MG63 (cell line): ENCODE results near the gene SLC16A14. TPM values are rescaled to one million over a fixed set of nuclear protein-coding genes. Genes with fewer than 3 reads are reported as not detected.
"Not testable (repeated sequence)": the region's sequence is repeated elsewhere in the genome, so short reads cannot be mapped to it uniquely, and the experiment has no call there.

Source experiments
- DNase-seq: peaks from one replicate; pipeline ENCODE4 v3.0.0-alpha.2; 2020
- H3K27me3 ChIP-seq: fragments of 250-450 bp; sonication (Bioruptor Pico); 2 replicates; pipeline ENCODE4 v1.5.1; 2020; ENCODE audit warnings: mild to moderate bottlenecking, moderate library complexity
- H3K36me3 ChIP-seq: fragments of 250-450 bp; sonication (Bioruptor Pico); 2 replicates; pipeline ENCODE4 v1.5.1; 2020; ENCODE audit warnings: mild to moderate bottlenecking, moderate library complexity
- H3K4me3 ChIP-seq: fragments of 250-450 bp; sonication (Bioruptor Pico); 2 replicates; pipeline ENCODE4 v1.5.1; 2020; ENCODE audit warnings: mild to moderate bottlenecking, moderate library complexity
- H3K9me3 ChIP-seq: fragments of 250-450 bp; sonication (Bioruptor Pico); 2 replicates; pipeline ENCODE4 v1.5.1; 2020; ENCODE audit warnings: mild to moderate bottlenecking, moderate library complexity
- total RNA-seq: library from RNA; depleted of rRNA; stranded (reverse); fragments of >200 nt; shearing (Covaris generic); gene quantifications from 2 replicates; pipeline ENCODE4 v1.2.3, GENCODE V29; 2014; ENCODE audit warnings: low replicate concordance; rRNA removed

SLC16A14 gene, protein sequence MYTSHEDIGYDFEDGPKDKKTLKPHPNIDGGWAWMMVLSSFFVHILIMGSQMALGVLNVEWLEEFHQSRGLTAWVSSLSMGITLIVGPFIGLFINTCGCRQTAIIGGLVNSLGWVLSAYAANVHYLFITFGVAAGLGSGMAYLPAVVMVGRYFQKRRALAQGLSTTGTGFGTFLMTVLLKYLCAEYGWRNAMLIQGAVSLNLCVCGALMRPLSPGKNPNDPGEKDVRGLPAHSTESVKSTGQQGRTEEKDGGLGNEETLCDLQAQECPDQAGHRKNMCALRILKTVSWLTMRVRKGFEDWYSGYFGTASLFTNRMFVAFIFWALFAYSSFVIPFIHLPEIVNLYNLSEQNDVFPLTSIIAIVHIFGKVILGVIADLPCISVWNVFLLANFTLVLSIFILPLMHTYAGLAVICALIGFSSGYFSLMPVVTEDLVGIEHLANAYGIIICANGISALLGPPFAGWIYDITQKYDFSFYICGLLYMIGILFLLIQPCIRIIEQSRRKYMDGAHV
- total RNA-seq, result 1.6 and 2.1 TPM in 2 replicates

DNA sequence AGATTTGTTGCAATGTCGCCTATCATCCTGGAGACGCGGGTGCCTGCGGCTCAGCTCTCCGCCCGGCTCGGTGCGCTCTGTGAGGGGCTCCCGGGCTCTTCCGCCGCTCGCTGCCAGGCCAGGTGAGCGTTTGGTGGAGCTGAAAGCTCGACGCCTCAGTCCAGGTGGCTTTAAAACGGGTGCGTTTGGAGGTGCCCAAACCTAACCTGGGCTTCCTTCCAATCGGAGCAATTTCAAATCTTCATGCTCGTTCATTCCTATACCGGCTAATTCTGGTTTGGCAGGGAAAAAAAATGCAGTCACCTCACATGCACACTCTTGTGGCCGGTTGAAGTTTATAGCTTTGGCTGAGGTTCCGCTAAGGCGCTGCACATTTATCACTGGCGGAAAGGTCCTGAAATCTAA lies at the start of gene SLC16A14:
TSS of gene SLC16A14 (minus strand) at position 274 of the 405 bp plus-strand sequence. CDS start 9,572 bp downstream, outside the sequence.
- H3K27me3 ChIP-seq, result no peaks in the 10 kb centered on the region
- peak within 1 kb of the TSS; percentile 32 for H3K4me3 ChIP-seq
- H3K36me3 ChIP-seq, result no peaks in the 10 kb centered on the region
- 0 out of 2 replicates have a peak, but pooled peaks cover 2% of the 10 kb centered on the region for H3K9me3 ChIP-seq
- DNase-seq, result peak; percentile 17

DNA sequence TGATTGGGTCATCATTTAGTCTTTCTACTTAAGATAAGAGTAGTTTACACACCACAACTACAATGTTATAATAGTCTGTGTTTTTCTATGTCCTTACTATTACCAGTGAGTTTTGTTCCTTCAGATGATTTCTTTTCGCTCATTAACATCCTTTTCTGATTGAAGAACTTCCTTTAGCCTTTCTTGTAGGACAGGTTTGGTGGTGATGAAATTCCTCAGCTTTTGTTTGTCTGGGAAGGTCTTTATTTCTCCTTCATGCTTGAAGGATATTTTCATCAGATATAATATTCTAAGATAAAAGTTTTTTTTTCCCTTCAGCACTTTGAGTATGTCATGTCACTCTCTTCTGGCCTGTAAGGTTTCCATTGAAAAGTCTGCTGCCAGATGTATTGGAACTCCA lies 38.0 kb upstream of the SLC16A14 start:
- no peaks in the 10 kb centered on the region for H3K36me3 ChIP-seq
- DNase-seq, result no peak

DNA sequence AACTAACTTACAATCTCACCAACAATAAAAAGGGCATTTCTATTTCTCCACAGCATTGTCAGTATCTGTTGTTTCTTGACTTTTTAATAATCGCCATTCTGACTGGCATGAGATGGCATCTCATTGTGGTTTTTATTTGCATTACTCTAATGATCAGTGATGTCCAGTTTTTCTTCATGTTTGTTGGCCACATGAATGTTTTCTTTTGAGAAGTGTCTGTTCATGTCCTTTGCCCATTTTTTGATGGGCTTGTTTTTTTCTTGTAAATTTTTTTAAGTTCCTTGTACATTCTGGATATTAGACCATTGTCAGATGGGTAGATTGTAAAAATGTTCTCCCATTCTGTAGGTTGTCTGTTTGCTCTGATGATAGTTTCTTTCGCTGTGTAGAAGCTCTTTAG lies 33.2 kb upstream of the SLC16A14 start:
- not testable (repeated sequence) for H3K4me3 ChIP-seq

More for the DNA sequence above, 38.0 kb upstream of the SLC16A14 start:
- H3K4me3 ChIP-seq, result no peak overlapping the region
- H3K9me3 ChIP-seq, result peaks cover 37% of the 10 kb centered on the region
- H3K27me3 ChIP-seq, result no peaks in the 10 kb centered on the region

DNA sequence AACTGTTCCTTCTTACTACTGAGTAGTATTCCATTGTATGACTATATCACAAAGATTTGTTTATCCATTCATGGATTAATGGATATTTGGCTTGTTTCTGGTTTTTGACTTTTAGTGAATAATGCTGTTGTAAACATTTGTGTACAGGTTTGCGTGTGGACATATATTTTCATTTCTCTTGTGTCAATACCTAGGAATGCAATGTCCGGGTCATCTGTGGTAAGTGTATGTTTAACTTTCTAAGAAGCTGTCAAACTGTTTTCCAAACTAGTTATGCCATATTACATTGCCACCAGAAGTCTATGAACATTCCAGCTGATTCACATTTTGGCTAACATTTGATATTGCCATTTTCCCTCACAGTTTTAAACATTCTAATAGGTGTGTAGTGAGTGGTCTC lies 29.1 kb upstream of the SLC16A14 start:
- Histone ChIP-seq H3K4me3 (no peak overlapping the region), H3K36me3 (peaks cover 5% of the 10 kb centered on the region; the same call in 1 of the 2 replicates), H3K27me3 (no peaks in the 10 kb centered on the region), H3K9me3 (peaks cover 25% of the 10 kb centered on the region)
- peak; percentile 22 for DNase-seq

More for the DNA sequence above, 33.2 kb upstream of the SLC16A14 start:
- not testable (repeated sequence) for H3K27me3 ChIP-seq, H3K36me3 ChIP-seq, DNase-seq
- peaks cover 24% of the 10 kb centered on the region for H3K9me3 ChIP-seq

DNA sequence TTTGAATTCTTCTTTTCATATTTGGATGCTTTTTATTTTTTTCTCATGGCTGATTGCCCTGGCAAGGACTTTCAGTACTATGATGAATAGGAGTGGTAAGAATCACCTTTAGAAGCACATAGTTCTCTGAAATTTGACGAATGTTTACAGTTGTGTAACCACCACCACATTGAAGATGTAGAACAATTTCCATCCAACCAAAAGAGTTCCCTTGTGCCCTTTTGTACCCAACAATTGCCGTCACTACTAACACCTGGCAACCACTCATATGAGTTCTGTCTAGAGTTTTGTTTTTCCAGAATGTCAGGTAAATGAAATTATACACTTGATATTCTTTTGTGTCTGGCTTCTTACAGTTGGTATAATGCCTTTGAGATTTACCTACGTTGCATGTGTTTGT lies 28.7 kb upstream of the SLC16A14 start:
- no peak overlapping the region for H3K4me3 ChIP-seq
- peaks cover 25% of the 10 kb centered on the region for H3K9me3 ChIP-seq
- no peak for DNase-seq
- H3K27me3 ChIP-seq, result no peaks in the 10 kb centered on the region
- H3K36me3 ChIP-seq, result peaks cover 5% of the 10 kb centered on the region; the same call in 1 of the 2 replicates

DNA sequence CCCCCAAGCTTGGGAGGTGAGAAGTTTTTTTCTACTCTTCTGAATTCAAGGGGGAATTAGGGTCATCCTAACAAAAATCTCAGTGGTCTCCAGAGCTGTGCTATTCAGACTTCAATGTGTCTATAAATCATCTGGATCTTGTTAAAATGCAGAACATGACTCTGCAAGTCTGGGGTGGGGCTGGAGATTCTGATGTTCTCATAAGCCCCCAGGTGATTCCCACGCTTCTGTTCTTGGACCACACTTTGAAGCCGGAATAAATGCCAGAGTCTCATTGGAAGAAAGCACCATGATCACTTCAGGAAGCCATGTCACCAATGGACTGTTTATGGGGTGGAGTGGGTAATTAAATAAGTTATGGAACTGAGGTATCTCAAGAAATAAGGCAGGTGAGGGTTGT lies 22.2 kb upstream of the SLC16A14 start:
- H3K9me3 ChIP-seq, result peaks cover 8% of the 10 kb centered on the region
- no peaks in the 10 kb centered on the region for H3K27me3 ChIP-seq
- no peak overlapping the region for H3K4me3 ChIP-seq
- H3K36me3 ChIP-seq, result no peaks in the 10 kb centered on the region
- no peak for DNase-seq

DNA sequence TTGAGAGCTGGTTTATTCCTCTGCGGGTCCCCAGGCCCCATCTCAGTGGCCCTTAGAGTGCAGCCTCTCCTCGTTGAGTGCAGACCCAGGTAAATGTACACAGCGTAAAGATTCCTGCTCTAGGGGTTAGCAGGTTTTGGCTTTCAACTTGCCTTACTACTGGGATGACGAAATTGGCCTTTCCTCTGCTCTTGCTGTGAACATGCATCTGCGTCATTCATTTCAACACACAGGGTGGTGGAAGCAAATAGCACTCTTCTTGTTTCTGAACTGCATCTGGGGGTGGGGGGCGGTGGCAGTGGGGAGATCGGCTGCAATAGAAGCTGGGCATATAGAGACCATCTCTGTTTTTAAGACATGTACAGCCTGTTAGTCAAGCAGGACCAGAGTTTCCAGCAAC lies 16.5 kb upstream of the SLC16A14 start:
- no peaks in the 10 kb centered on the region for H3K9me3 ChIP-seq
- H3K36me3 ChIP-seq, result no peaks in the 10 kb centered on the region
- no peaks in the 10 kb centered on the region for H3K27me3 ChIP-seq
- no peak overlapping the region for H3K4me3 ChIP-seq
- no peak for DNase-seq

DNA sequence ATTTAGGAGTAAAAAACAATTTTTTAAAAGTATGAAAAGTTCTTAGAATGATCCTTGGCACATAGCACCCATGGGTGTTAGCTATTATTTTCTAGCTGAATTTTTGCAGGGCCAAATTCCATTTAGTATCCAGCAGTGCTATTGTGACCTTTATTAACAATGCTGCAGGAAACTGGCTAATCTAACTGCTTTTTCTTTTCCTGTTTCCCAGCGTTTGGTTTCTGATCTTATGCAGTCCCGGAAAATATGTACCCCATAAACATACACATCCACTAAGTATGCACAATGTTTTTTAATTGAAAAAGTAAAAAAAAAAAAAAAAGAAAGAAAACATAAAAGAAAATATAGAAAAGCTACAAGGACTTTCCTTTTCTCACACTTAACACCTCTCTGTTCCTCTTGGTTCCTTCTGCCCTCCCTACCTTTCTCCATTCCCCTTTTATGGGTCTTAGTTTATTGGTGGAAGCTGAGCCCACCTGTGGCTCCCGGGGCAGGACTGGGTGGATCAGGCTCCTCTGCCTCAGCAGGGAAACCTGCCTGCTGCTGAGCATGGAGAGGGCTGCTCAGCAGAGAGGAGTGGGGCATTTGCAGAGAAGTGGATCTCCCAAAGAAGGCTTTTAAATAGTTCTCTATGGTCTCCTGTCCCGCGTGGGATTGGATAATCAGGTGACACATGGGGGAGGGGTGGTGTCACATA lies 9.3 kb upstream of the SLC16A14 start:
- Histone ChIP-seq H3K4me3 (no peak overlapping the region), H3K36me3 (no peaks in the 10 kb centered on the region), H3K27me3 (no peaks in the 10 kb centered on the region), H3K9me3 (peaks cover 4% of the 10 kb centered on the region; the same call in 1 of the 2 replicates)
- DNase-seq, result no peak

DNA sequence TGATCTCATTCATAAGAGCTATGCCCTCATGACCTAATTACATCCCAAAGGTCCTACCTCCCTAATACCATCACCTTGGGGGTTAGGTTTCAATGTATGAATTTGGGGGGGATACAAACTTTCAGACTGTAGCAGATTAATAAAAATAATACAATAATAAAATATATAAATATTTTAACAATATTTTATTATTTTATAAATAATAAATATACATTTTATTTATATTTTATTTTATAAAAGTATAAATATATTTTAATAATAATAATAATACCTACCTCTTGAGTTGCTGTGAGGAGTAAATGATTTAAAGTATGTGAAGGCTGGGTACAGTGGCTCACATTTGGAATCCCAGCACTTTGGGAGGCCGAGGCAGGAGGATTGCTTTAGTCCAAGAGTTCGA lies 8.1 kb upstream of the SLC16A14 start:
- Histone ChIP-seq H3K27me3 (no peaks in the 10 kb centered on the region), H3K4me3 (no peak overlapping the region), H3K9me3 (peaks cover 4% of the 10 kb centered on the region; the same call in 1 of the 2 replicates), H3K36me3 (no peaks in the 10 kb centered on the region)
- DNase-seq, result no peak

DNA sequence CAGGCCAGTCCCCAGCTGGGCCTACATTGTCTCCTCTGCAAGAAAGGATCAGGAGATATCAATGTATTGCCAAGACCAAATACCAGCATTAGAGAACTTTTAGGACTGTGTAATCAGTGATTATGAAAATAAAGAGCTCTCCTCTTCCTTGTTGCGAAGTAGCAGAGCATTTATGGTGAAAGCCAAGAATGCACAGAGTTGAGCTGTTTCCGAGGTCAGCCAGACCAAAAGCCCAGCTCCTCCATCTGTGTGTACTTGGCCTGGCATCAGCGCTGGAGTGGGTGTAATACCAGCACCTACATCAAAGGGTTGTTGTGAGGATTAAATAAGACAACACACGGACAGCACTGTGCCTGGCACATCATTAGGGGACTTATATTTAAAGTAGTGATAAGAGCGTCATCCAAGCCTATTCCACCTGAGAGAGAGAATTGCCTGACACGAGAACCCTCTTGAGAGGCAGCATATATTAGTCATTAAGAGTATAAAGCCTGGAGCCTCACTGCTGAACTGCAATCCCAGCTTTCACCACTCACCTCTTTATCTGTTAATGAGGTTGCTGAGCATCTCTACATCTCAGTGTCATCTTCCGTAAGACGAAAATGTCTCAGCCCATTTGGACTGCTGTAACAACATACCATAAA lies 7.4 kb upstream of the SLC16A14 start:
- peaks cover 4% of the 10 kb centered on the region; the same call in 1 of the 2 replicates for H3K9me3 ChIP-seq
- no peak overlapping the region for H3K4me3 ChIP-seq
- no peaks in the 10 kb centered on the region for H3K27me3 ChIP-seq
- H3K36me3 ChIP-seq, result no peaks in the 10 kb centered on the region
- peak; percentile 15 for DNase-seq

DNA sequence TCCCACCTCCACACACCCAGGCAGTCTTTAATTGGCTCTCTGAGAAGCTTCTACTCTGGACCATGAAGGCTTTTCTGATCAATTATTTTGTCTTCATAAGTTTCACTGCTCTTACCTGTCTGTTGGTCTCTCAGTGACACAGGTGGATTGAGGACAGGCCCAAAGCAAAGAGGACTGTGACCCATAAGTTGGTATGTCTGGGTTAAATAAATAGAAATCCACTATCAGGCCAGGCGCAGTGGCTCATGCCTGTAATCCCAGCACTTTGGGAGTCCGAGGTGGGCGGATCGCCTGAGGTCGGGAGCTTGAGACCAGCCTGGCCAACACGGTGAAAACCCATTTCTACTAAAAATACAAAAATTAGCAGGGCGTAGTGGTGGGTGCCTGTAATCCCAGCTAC lies 2.7 kb upstream of the SLC16A14 start:
- H3K9me3 ChIP-seq, result peaks cover 4% of the 10 kb centered on the region; the same call in 1 of the 2 replicates
- DNase-seq, result no peak
- H3K36me3 ChIP-seq, result no peaks in the 10 kb centered on the region
- no peaks in the 10 kb centered on the region for H3K27me3 ChIP-seq
- H3K4me3 ChIP-seq, result no peak overlapping the region

DNA sequence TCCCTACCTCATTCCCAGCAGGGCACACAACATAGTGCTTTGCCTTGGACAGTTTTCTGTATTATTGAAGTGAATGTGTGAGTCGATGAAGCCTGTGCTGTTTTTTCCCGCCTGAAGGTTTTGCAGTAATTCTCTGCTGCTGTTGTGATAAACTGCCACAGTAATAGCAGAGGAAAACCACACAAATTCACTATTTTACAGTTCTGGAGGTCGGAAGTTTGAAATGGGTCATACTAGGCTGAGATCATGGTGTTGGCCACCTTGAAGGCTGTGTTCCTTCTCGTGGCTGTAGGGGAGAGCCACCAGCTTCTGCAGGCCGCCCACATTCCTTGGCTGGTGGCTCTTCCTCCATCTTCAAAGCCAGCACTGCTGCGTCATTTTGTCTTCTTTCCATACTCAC lies 678 bp upstream of the SLC16A14 start:
- Histone ChIP-seq H3K9me3 (peaks cover 4% of the 10 kb centered on the region; the same call in 1 of the 2 replicates), H3K4me3 (no peak overlapping the region), H3K27me3 (no peaks in the 10 kb centered on the region), H3K36me3 (no peaks in the 10 kb centered on the region)
- no peak for DNase-seq

DNA sequence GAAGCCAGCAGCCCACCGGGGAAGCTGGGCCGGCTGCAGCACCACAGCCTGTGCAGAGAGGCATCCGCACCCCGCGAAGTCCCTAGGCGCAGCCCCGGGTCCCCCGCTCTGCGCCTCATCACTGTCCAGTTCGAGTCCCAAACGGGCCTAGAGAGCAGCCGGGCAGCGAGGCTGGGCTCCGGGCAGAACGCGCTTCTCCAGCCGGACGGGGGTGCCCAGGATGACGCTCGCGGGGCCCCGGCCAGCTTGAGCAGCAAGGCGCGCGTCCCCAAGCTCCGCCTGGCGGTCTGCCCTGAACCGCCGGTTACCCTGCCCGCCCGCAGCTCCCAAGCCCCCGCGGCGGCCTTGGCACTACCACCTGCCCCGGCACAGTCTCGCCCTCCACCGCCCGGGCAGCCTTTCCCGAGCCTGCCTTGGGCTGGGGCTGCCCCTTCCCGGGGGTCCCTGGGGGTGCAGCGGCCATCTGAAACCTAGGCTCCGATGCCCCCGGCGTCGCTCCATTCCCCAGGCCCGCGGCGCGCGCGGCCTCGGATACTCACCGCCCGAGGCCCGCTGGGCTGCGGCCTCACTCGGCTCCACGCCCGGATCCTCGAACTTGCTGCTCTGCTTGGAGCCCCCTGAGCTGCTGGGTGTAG lies 591 bp downstream of the SLC16A14 start:
- Histone ChIP-seq H3K9me3 (no peaks in the 10 kb centered on the region), H3K36me3 (no peaks in the 10 kb centered on the region), H3K4me3 (peak overlapping the region; percentile 32), H3K27me3 (no peaks in the 10 kb centered on the region)
- peak; percentile 69 for DNase-seq

DNA sequence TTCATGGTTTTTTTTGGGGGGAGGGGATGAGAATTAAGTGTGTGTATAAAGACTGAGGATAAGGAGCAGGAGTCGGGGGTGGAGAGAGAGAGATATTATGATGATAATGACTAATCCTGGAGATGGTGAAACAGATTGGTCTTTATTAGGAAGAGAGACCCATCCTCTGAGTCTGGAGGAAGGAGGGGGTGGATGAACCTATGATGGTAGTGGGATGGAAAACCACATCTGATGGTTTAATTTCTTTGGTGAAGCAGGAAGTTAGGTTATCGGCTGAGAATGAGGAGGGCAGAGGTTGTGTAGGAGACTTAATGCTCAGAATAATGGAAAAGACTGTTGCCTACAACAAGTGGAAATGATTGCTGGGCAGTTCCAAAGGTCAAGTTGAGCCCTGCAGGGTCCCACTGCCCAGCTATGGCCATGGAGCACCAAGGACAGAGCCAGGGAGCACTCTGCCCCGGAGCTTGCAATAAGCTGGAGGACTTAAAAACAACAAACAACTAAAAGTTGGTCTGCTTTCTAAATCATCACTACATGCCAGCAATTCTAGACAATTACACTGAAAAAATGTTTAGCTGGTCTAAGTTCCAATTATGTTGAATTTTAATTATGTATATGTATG lies 7.9 kb downstream of the SLC16A14 start:
- Histone ChIP-seq H3K9me3 (0 out of 2 replicates have a peak, but pooled peaks cover 4% of the 10 kb centered on the region), H3K27me3 (no peaks in the 10 kb centered on the region), H3K36me3 (no peaks in the 10 kb centered on the region), H3K4me3 (no peak overlapping the region)
- no peak for DNase-seq

DNA sequence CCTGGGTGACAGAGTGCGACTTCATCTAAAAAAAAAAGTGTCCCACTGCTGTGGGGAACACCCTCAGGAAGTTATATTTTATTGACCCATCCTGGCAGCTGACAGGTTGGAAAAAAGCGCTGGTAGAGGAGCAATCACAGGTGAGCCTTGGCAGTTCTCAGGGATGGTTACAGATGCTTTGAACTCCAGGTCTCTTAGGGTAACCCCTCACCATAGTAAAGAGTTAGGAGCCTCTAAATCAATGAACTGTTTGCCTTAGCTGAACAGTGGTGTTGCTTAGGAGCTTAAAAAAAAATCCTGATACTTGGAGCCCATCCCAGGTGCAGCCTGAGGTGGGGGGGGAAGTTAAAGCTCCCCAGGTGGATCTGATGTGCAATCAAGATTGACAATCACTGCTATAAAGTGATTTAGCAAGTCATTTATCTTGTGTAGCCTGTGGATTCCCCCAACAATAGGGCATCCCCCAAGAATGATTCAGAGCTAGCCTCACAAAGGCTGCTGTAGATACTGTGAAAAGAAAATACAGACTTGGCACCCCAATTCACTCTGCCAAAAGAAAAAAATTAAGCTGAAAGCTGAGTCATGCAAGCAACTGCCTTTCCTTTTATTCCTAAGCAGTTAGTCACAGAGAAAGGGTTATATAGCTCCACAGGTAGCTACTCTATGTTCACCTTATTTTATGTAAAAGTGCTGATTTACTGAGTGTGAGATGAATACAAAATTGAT lies 14.8 kb downstream of the SLC16A14 start:
- no peaks in the 10 kb centered on the region for H3K27me3 ChIP-seq

More for the DNA sequence above, 14.8 kb downstream of the SLC16A14 start:
- H3K4me3 ChIP-seq, result no peak overlapping the region
- no peaks in the 10 kb centered on the region for H3K36me3 ChIP-seq
- peak; percentile 39 for DNase-seq
- H3K9me3 ChIP-seq, result 0 out of 2 replicates have a peak, but pooled peaks cover under 1% of the 10 kb centered on the region
